K562 (cell line): ENCODE measurements around the gene NKG7. TPM values are rescaled to one million over a fixed set of nuclear protein-coding genes. Genes with fewer than 3 reads are reported as not detected.

ENCODE experiments used
- ATF1 ChIP-seq, 2 experiments: fragments of 450-650 bp in 1 of 2; IDR thresholded peaks; 2 replicates each; pipeline ENCODE4 v1.6.1; 2016; ENCODE audit warnings: missing compliant biosample characterization in 1 of 2, missing genetic modification characterization in 1 of 2
- CTCF ChIP-seq, 3 experiments: IDR thresholded peaks in 2 of 3; conservative IDR thresholded peaks in 1 of 3; 2 replicates each; pipeline ENCODE4 v1.5.1; 2011 to 2012; ENCODE audit warnings: low read length in 3 of 3, mild to moderate bottlenecking in 3 of 3, control low read depth in 2 of 3, improper control_type of control experiment in 1 of 3, inconsistent platforms in 1 of 3, low read depth in 1 of 3, mixed read lengths in 1 of 3, moderate library complexity in 1 of 3; ENCODE audit not compliant: insufficient read depth in 2 of 3
- FOXM1 ChIP-seq, 2 experiments: fragments of 450-650 bp in 1 of 2; sonication (generic) in 1 of 2; formaldehyde crosslinking in 1 of 2; IDR thresholded peaks; 2 replicates each; pipeline versions ENCODE4 v1.6.1 to v1.9.0; 2017 to 2022; ENCODE audit warnings: low read depth in 2 of 2, mild to moderate bottlenecking in 2 of 2, missing genetic modification reagents in 1 of 2, moderate library complexity in 1 of 2
- HINFP ChIP-seq: fragments of 450-650 bp; conservative IDR thresholded peaks from 2 replicates; pipeline ENCODE4 v1.6.1; 2016; ENCODE audit warnings: missing genetic modification characterization, low read depth, mild to moderate bottlenecking, control low read depth, missing compliant biosample characterization
- MAFG ChIP-seq: fragments of 450-650 bp; conservative IDR thresholded peaks from 2 replicates; pipeline ENCODE4 v1.6.1; 2016; ENCODE audit warnings: missing genetic modification characterization, missing compliant biosample characterization
- NFYB ChIP-seq: IDR thresholded peaks from 2 replicates; pipeline ENCODE4 v1.6.1; 2011; ENCODE audit warnings: mild to moderate bottlenecking, moderate library complexity; ENCODE audit not compliant: insufficient read length; ENCODE audit errors: extremely low read depth
- PCBP2 ChIP-seq: fragments of 200-400 bp; formaldehyde crosslinking; IDR thresholded peaks from 2 replicates; pipeline ENCODE4 v1.6.1; 2018; ENCODE audit warnings: low read length, low read depth, mild to moderate bottlenecking, moderate library complexity; ENCODE audit not compliant: poor library complexity, severe bottlenecking
- RB1 ChIP-seq: fragments of 450-650 bp; IDR thresholded peaks from 2 replicates; pipeline ENCODE4 v1.6.1; 2017; ENCODE audit warnings: low read depth, mild to moderate bottlenecking
- RERE ChIP-seq: sonication (generic); formaldehyde crosslinking; IDR thresholded peaks from 2 replicates; pipeline ENCODE4 v1.8.0; 2023; ENCODE audit warnings: missing genetic modification reagents, mild to moderate bottlenecking, borderline replicate concordance
- SP1 ChIP-seq: sonication (generic); formaldehyde crosslinking; IDR thresholded peaks from 2 replicates; pipeline ENCODE4 v1.8.1; 2022; ENCODE audit warnings: mild to moderate bottlenecking, missing genetic modification reagents
- TRIM24 ChIP-seq, 2 experiments: fragments of 450-650 bp; IDR thresholded peaks; 2 replicates each; pipeline ENCODE4 v1.6.1; 2016
- ZBTB11 ChIP-seq, 3 experiments: fragments of 200-800 bp in 1 of 3; fragments of 250-450 bp in 1 of 3; fragments of 450-650 bp in 1 of 3; sonication (Bioruptor Pico) in 1 of 3; sonication (Bioruptor generic) in 1 of 3; formaldehyde crosslinking in 1 of 3; IDR thresholded peaks; 2 replicates each; pipeline versions ENCODE4 v1.6.1 to v1.8.0; 2016 to 2022; ENCODE audit warnings: mild to moderate bottlenecking in 2 of 3, missing genetic modification characterization in 2 of 3, missing compliant biosample characterization in 1 of 3, moderate library complexity in 1 of 3
- polyA plus RNA-seq, 8 experiments: library from polyadenylated mRNA; depleted of rRNA in 4 of 8; stranded (reverse) in 5 of 8; unstranded in 3 of 8; fragments of >200 nt; fragmentation: Nextera tagmentation in 2 of 8; fragmentation: Illumina TruSeq in 1 of 8; extraction: Ambion mirVana in 2 of 8; extraction: Trizol in 1 of 8; gene quantifications; 2 replicates each; pipeline versions ENCODE4 v1.2.1 to v1.2.3, GENCODE V29; 2011 to 2014; ENCODE audit warnings: inconsistent platforms in 1 of 8, missing spikeins in 1 of 8
- total RNA-seq, 7 experiments: library from RNA; depleted of rRNA in 6 of 7; stranded (reverse); fragments of >200 nt in 6 of 7; fragmentation: Illumina TruSeq in 2 of 7; extraction: Trizol in 2 of 7; gene quantifications; 2 replicates each; pipeline versions ENCODE4 v1.2.1 to v1.2.3, GENCODE V29; 2011 to 2021; ENCODE audit warnings: low replicate concordance in 1 of 7

NKG7 gene
- total and polyA plus RNA-seq, 9 of the 15 experiments (the other 6 are each of a cell fraction or from before 2014, with no cell fraction given) = 0.30 to 0.70 (median 0.51) TPM; not detected in 2

GRCh38 chr19:51394050-51394836, 21.8 kb upstream of the NKG7 start (continued):
- TF ChIP-seq HINFP (tag) (no peak), RERE (CRISPR knock-in tag) (0 out of 2 replicates have a peak, but pooled peaks have one; percentile 53), RB1 (0 out of 2 replicates have a peak, but pooled peaks have one; percentile 26), FOXM1 (IDR thresholded peaks at IDR 0.05; ENCODE audit: low read depth) (peak; percentile 94), FOXM1 (CRISPR knock-in tag; IDR thresholded peaks at IDR 0.05; ENCODE audit: low read depth) (no peak), MAFG (tag) (no peak), CTCF (IDR thresholded peaks at IDR 0.05 in 2 of 3, conservative IDR thresholded peaks at IDR 0.05 in 1 of 3; ENCODE audit: insufficient read depth in 2 of 3, low read depth in 1 of 3, low read length in 3 of 3) (peak in 2 of 3 experiments; percentile 23 to 36; a peak in 3 of 6 replicates), ZBTB11 (CRISPR knock-in tag; IDR thresholded peaks at IDR 0.05) (no peak), ATF1 (CRISPR knock-in tag; IDR thresholded peaks at IDR 0.05) (no peak), ATF1 (tag; IDR thresholded peaks at IDR 0.05) (peak; percentile 90), TRIM24 (IDR thresholded peaks at IDR 0.05) (no peak), PCBP2 (no peak), SP1 (CRISPR knock-in tag) (peak; percentile 84), NFYB (peak; percentile 76)
